HG02981 (cell line): ENCODE data around the gene MACROD2.

Experiments
- ATAC-seq: cut with Tn5 transposase; IDR thresholded peaks from one replicate; pipeline ENCODE4 v1.9.1; 2021; ENCODE audit warnings: mild to moderate bottlenecking, moderate library complexity; ENCODE audit not compliant: unreplicated experiment

MACROD2 gene

DNA sequence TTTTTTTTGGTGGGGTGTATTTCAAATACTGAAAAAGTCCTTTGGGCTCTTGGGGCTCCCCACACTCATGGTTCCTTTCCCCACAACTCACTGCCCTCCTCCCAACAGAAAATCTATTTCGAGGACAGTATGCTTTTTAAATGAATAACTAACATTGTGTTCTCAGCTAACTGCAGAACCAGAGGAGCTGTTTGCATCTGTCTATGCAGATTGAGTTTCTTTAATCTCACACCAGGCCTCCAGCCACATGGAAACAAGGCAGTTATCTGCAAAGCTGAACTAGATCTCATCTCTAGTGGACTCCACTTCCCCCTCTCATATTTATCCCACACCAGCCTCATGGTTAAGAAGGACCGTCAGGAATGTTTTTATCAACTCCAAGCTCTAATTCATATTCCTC is 1622.8 kb downstream of the MACROD2 start:
- no peak for ATAC-seq

DNA sequence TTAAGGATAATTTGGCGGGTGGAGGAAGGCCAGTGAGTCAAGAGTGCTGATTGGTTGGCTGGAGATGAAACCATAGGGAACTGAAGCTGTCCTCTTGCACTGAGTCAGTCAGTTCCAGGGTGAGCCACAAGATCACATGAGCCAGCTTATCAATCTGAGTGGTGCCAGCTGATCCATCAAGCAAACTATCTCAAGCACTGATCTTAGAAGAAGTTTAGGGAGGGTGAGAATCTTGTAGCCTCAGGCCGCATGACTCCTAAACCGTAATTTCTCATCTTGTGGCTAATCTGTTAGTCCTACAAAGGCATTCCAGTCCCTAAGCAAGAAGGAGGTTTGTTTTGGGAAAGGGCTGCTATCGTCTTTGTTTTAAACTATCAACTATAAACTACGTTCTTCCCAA is 1623.6 kb downstream of the MACROD2 start:
- ATAC-seq: no peak

- ATAC-seq: no peak
Observed at GRCh38 chr20:15619341-15619740, 1624.0 kb downstream of the MACROD2 start.

DNA sequence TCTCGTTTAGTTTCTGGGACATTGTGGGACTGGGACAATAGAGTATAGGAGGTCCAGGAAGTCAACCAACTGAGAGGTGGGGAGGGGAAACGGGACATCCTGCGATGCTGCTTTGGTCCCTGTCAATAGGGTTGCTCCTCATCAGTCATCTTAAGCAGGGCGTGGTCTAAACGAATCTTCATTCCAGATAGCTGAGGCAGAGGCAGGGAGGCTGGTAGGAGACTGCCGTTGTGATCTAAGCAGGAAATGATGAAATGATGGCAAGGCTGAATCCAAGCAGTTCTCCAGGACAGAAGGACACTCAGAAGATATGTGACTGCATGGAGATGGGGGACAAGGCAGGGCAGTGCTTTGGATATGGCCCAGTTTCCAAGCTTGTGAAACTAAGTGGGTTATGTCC is 1624.5 kb downstream of the MACROD2 start:
- ATAC-seq: no peak

- no peak for ATAC-seq
Observed at GRCh38 chr20:15622368-15622767, 1627.1 kb downstream of the MACROD2 start.

- no peak for ATAC-seq
Observed at GRCh38 chr20:15623215-15623614, 1627.9 kb downstream of the MACROD2 start.

GRCh38 chr20:15625981-15626380 is 1630.7 kb downstream of the MACROD2 start:
- no peak for ATAC-seq

DNA sequence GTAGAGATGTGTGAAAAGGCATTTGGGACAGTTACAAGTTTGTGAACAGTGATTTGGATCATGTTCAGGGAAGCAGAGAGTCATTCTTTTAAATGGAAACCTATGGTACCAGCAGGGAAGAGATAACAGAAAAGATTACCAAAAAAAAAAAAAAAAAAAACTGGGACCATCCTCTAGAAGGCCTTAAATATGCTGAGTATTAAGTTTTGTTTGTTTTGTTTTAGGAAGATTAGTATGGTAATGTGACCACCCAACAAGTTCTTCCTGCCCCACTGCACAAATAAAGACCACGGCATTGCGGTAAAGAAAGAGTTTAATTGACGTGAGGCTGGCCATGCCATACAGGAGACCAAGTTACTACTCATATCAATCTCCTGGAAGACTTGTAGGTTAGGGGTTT is 1631.8 kb downstream of the MACROD2 start:
- no peak for ATAC-seq

GRCh38 chr20:15627501-15627903 is 1632.2 kb downstream of the MACROD2 start:
- ATAC-seq: no peak

GRCh38 chr20:15628851-15629353 is 1633.6 kb downstream of the MACROD2 start:
- ATAC-seq: no peak

GRCh38 chr20:15630360-15630759 is 1635.0 kb downstream of the MACROD2 start:
- ATAC-seq: no peak

DNA sequence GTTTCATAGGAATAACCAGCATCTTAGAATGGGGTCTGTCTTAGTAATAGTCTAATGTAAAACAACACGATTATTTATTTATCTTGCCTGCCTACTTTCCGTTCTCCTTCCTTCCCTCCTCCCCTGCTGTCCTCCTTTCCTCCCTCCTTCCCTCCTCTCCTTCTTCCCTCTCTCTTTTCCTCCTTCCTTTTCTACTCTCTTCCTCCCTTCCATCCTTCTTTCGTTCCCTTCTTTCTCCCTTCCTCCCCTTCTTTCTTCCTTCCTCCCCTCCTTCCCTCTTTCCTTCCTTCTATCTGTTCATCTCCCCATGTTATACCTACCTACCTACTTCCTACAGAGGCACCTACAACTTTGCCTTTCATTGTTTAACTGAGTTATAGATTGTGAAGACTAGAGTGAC is 1637.4 kb downstream of the MACROD2 start:
- ATAC-seq: no peak

DNA sequence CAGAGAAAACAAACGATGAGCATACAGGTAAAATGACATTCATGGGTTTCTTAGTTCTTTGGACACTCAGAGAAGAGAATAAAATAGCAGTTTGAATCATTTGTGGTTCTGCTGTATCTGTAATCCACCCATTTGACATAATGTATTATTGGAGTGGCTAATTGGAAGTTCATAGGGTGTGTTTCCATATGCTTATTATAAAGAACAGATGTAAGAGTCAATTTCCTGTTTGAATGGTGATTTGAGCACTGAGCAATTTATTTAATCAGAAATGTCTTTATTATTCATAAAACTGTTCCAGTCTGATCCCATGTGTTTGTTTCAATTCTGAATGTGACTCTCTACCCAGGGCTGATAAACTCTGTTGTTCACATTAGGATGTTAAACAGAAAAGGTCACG is 1638.8 kb downstream of the MACROD2 start:
- no peak for ATAC-seq

GRCh38 chr20:15637546-15637945 is 1642.2 kb downstream of the MACROD2 start:
- ATAC-seq: no peak

DNA sequence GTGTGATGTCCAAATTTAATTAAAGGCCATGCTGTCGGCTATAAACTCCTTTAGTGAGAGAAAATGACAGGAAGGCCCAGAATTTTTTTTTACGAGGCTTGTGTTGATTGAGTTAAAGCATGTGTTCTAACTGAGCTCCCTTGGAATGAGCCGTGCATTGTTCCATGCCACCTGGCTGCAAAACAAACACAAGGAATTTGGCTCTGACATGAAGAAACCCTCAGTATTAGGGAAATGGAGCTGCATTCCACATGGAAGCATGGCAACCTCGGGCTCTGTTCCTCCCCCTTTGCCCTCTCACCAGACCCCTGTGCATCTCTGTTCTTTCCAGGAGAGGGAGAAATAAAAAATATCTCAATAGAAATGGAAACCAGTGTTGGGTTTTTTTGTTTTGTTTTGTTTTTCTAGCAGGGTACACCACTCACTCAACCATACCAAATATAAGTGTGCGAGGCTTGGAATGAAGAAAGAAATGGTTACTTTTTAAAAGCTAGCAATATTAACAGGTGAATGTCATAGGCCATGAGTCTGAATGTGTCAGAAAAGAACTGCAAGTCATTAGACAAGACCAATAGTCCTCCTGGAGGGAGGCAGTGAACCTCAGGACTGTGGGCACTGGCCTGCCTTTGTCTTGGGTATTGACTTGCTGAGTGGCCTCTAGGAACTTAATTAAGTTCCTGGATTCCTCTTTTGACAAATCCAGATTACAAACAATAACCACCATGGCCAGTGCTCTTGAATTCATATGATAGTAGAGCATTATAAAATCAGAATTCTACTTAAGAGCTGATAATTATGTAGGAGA is 1642.8 kb downstream of the MACROD2 start:
- ATAC-seq: no peak

- ATAC-seq: no peak
Observed at GRCh38 chr20:15638816-15639215, 1643.5 kb downstream of the MACROD2 start.

DNA sequence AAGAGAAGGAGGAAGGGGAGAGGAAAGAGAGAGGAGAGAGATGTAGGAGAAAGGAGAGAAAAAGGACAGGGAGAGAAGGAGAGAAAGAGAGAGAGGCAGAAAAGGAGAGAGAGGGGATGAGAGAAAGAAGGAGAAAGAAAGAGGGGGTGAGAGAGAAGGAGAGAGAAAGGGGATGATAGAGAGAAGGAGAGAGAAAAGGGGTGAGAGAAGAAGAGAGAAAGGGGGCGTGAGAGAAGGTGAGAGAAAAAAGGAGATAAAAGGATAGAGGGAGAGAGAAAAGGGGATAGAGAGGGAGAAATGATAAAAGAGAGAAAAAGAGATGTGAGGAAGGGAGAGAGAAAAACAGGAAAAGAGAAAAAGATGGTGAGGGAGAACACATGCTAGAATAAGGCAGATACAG is 1644.5 kb downstream of the MACROD2 start:
- no peak for ATAC-seq

DNA sequence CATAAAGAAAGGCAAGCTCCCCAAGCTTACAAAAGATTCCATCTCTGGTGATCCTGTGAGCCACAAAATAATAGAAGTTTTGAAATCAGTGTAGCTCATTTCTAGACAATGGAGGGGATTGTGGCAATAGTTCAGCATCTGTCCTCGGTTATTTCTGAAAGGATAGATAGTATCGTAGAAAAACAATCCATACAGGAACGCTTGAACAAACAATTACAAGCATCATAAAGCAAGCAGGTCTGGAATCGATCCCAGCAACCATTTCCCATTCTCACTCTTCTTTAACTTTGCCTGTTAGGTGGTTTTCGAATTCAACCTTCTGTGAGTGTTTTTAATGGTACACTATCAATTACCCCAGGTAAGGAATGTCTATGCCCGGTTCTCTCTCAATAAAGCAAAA is 1646.8 kb downstream of the MACROD2 start:
- ATAC-seq: no peak

DNA sequence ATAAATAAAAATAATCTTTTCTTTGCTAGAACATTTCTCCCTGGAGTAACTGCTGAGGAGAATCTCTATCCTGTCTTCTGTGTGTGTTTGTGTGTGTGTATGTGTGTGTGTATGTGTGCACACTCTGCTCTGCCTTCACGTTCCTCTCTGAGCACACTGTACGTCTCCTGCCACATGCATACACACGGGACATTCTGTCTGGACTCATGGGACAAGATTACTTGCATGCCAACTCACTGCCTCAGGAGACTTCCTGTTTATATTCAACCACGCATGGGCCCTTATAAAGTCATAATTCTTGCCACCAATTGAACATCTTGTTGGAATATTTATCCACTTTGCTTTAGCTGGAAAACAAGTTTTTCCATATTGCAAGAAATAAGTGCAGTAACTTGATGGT is 1647.4 kb downstream of the MACROD2 start:
- ATAC-seq: no peak

DNA sequence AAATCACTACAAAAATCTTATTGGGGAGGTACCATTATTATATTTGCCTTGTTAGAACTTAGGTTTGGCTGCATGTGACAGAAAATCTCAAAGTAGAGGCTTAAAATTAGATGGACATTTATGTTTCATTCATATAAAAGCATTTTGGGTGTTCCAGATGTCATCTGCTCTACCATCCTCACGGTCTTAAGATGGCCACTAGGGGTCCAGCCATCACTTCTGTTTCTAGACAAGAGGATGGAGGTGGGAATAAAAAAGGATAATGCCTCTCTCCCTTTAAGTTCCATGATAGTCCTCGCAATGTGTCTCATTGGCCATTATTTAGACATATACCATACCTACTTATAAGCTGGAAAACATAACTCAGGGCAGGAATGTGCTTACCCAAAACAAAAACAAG is 1648.4 kb downstream of the MACROD2 start:
- no peak for ATAC-seq

- ATAC-seq: no peak
Observed at GRCh38 chr20:15645816-15646215, 1650.5 kb downstream of the MACROD2 start.

- ATAC-seq: no peak
Observed at GRCh38 chr20:15653396-15654207, 1658.3 kb downstream of the MACROD2 start.
